GM10248 (cell line): ENCODE results near the gene THEMIS.
"Not testable (repeated sequence)": the region's sequence is repeated elsewhere in the genome, so short reads cannot be mapped to it uniquely, and the experiment has no call there.

Source experiments
- CTCF ChIA-PET: fragments of 300-600 bp; sonication (Branson Sonifier 250); formaldehyde crosslinking; extraction: SDS; loops from one replicate; lab custom pipeline; 2021; ENCODE audit warnings: antibody characterized with exemption; lab: Yijun Ruan, JAX
- POLR2A ChIA-PET: fragments of 350-650 bp; sonication (Branson Sonifier 250); formaldehyde crosslinking; extraction: SDS; loops from one replicate; lab custom pipeline; 2020; ENCODE audit warnings: antibody characterized with exemption; lab: Yijun Ruan, JAX
- DNase-seq: peaks from one replicate; pipeline ENCODE4 v3.0.0; 2012; ENCODE audit errors: extremely low spot score
- CTCF ChIP-seq: IDR thresholded peaks from 2 replicates; pipeline ENCODE4 v1.5.1; 2012; ENCODE audit warnings: mild to moderate bottlenecking, low read depth; ENCODE audit errors: extremely low read depth, missing control alignments, control extremely low read depth

The THEMIS gene

GRCh38 chr6:127695108-127695507, 205.8 kb downstream of the THEMIS start:
- TF ChIP-seq CTCF: no peak
- DNase-seq: no peak
- CTCF ChIA-PET: no interaction called here

GRCh38 chr6:127691146-127691545, 209.7 kb downstream of the THEMIS start:
- ChIA-PET POLR2A (no interaction called here), CTCF (no interaction called here)
- DNase-seq: no peak
- no peak for TF ChIP-seq CTCF

More at GRCh38 chr6:127695108-127695507, 205.8 kb downstream of the THEMIS start:
- POLR2A ChIA-PET: no interaction called here

GRCh38 chr6:127690588-127690987, 210.3 kb downstream of the THEMIS start:
- POLR2A ChIA-PET: no interaction called here
- DNase-seq: no peak
- TF ChIP-seq CTCF: no peak
- CTCF ChIA-PET: interaction anchor here (1.7 kb wide), 1 partner anchor 225 kb away, joined by 4 read pairs; no protein-coding TSS in a partner anchor

GRCh38 chr6:127690092-127690491, 210.8 kb downstream of the THEMIS start:
- TF ChIP-seq CTCF: no peak
- ChIA-PET CTCF (interaction anchor here (1.1 to 1.7 kb wide), 2 partner anchors 13 to 224 kb away, joined by 3 to 4 read pairs; no protein-coding TSS in a partner anchor), POLR2A (no interaction called here)
- DNase-seq: no peak

GRCh38 chr6:127687490-127687889, 213.4 kb downstream of the THEMIS start:
- DNase-seq, POLR2A ChIA-PET: not testable (repeated sequence)
- CTCF ChIA-PET: interaction anchor here (1.7 kb wide), 1 partner anchor 13 kb away, joined by 8 read pairs; no protein-coding TSS in a partner anchor

- TF ChIP-seq CTCF: no peak
- DNase-seq: no peak
- ChIA-PET POLR2A (no interaction called here), CTCF (interaction anchor here (1.7 kb wide), 1 partner anchor 11 kb away, joined by 8 read pairs; no protein-coding TSS in a partner anchor)
Observed at GRCh38 chr6:127686084-127686483, 214.8 kb downstream of the THEMIS start.

- no peak for TF ChIP-seq CTCF
- no peak for DNase-seq
- ChIA-PET POLR2A (no interaction called here), CTCF (no interaction called here)
Observed at GRCh38 chr6:127684501-127684900, 216.4 kb downstream of the THEMIS start.
